Measurements from ENCODE around the gene RBMX.

The RBMX gene

DNA sequence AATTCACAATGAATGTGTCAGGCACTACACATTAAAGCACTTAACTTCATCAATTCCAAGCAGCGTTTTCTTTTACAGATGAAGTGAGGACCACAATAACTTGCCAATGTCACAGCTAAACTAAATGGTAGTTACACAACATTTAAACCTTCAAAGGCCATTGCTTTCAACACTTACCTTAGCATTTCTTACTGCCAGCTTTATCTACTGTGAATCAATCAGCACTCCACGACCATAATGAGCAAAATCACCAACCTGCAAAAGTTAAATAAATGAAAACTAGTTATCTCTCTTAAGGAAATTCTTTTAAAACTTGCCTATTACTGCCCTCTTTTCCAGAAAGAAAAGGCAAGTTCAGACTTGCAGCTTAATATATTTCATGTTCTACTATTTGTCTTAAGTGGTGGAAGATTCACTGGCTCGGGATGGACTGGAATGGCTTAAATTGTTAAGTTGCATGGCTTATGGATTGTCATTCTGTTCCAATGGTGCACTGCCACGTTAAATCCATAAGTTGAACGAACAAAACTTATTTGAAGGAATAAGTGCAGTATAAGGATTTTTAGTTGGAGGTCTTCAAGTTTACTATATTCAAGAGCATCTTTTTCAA is 8.3 kb downstream of the RBMX start:
- H3K4me3 ChIP-seq (replicated peaks; ENCODE audit: low read depth, low read length) = no peak overlapping the region
- TF ChIP-seq, protein P1, sequence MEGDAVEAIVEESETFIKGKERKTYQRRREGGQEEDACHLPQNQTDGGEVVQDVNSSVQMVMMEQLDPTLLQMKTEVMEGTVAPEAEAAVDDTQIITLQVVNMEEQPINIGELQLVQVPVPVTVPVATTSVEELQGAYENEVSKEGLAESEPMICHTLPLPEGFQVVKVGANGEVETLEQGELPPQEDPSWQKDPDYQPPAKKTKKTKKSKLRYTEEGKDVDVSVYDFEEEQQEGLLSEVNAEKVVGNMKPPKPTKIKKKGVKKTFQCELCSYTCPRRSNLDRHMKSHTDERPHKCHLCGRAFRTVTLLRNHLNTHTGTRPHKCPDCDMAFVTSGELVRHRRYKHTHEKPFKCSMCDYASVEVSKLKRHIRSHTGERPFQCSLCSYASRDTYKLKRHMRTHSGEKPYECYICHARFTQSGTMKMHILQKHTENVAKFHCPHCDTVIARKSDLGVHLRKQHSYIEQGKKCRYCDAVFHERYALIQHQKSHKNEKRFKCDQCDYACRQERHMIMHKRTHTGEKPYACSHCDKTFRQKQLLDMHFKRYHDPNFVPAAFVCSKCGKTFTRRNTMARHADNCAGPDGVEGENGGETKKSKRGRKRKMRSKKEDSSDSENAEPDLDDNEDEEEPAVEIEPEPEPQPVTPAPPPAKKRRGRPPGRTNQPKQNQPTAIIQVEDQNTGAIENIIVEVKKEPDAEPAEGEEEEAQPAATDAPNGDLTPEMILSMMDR (IDR thresholded peaks at IDR 0.05; ENCODE audit: low read depth, low read length, missing control alignments) = no peak
- DNase-seq (ENCODE audit: extremely low read depth, low read depth) = no peak

GRCh38 chrX:136870064-136870463 is 10.5 kb downstream of the RBMX start:
- no peak for DNase-seq (ENCODE audit: extremely low read depth, low read depth)
- H3K4me3 ChIP-seq (replicated peaks; ENCODE audit: low read depth, low read length) = no peak overlapping the region
- TF ChIP-seq, protein P1 (IDR thresholded peaks at IDR 0.05; ENCODE audit: low read depth, low read length, missing control alignments) = no peak

- no peak for DNase-seq (ENCODE audit: extremely low read depth, low read depth)
- TF ChIP-seq, protein P1 (IDR thresholded peaks at IDR 0.05; ENCODE audit: low read depth, low read length, missing control alignments) = no peak
- no peak overlapping the region for H3K4me3 ChIP-seq (replicated peaks; ENCODE audit: low read depth, low read length)
Observed at GRCh38 chrX:136868283-136869055, 12.1 kb downstream of the RBMX start.

DNA sequence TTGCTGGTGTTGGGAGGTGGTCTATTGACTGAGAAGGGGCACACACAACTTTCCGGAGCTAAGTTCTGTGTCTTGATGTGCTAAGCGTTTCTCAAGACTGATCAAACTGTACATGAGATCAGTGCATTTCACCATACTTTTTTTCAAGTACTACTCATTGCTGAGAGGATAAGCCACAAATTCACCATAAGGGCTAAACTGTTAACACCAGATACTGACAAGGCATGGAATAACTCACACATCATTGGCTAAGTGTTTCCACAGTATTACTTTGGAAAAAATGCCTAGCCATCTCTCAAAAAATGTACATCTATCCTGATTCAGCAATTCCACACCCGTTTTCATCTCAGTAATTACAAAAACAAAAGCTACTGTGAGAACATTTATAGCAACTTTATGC is 13.0 kb downstream of the RBMX start:
- TF ChIP-seq, protein P1 (IDR thresholded peaks at IDR 0.05; ENCODE audit: low read depth, low read length, missing control alignments) = no peak
- H3K4me3 ChIP-seq (replicated peaks; ENCODE audit: low read depth, low read length) = no peak overlapping the region
- no peak for DNase-seq (ENCODE audit: extremely low read depth, low read depth)

- TF ChIP-seq, protein P1 (IDR thresholded peaks at IDR 0.05; ENCODE audit: low read depth, low read length, missing control alignments) = no peak
- no peak overlapping the region for H3K4me3 ChIP-seq (replicated peaks; ENCODE audit: low read depth, low read length)
- no peak for DNase-seq (ENCODE audit: extremely low read depth, low read depth)
Observed at GRCh38 chrX:136867096-136867491, 13.4 kb downstream of the RBMX start.

GRCh38 chrX:136866337-136867095 is 14.0 kb downstream of the RBMX start:
- H3K4me3 ChIP-seq (replicated peaks; ENCODE audit: low read depth, low read length) = no peak overlapping the region
- TF ChIP-seq, protein P1 (IDR thresholded peaks at IDR 0.05; ENCODE audit: low read depth, low read length, missing control alignments) = no peak
- no peak for DNase-seq (ENCODE audit: extremely low read depth, low read depth)

All from HFF-Myc (cell line).